ENCODE results near the gene STRADA. TPM values are rescaled to one million over a fixed set of nuclear protein-coding genes. Genes with fewer than 3 reads are reported as not detected.

The STRADA gene
- total and polyA plus RNA-seq, 9 of the 15 experiments (the other 6 are each of a cell fraction or from before 2014, with no cell fraction given): 6.6 to 33.0 (median 20.5) TPM

GRCh38 chr17:63700528-63701455 is 40.8 kb downstream of the STRADA start (continued):
- 0 out of 6 replicates have a peak, but pooled peaks of 1 of the 3 experiments have one; percentile 21 for TF ChIP-seq ZBTB11 (CRISPR knock-in tag; IDR thresholded peaks at IDR 0.05)
- TF ChIP-seq ZNF75A (CRISPR knock-in tag; IDR thresholded peaks at IDR 0.05): no peak

Data from K562 (cell line).